Loucy (cell line): Measurements from ENCODE around the gene MACROD2.

Experiments used
- H2AFZ ChIP-seq: fragments of 200-600 bp; sonication (generic); 2 replicates; pipeline ENCODE4 v1.6.0; 2016; ENCODE audit warnings: antibody characterized with exemption, mild to moderate bottlenecking, low read length, moderate library complexity
- H3F3A ChIP-seq: fragments of 200-600 bp; 2 replicates; pipeline ENCODE4 v1.6.0; 2016; ENCODE audit warnings: antibody characterized with exemption, low read depth, mild to moderate bottlenecking
- H3K27me3 ChIP-seq: fragments of 200-600 bp; sonication (generic); 2 replicates; pipeline ENCODE4 v1.6.1; 2014; ENCODE audit warnings: low read length, mild to moderate bottlenecking; ENCODE audit not compliant: insufficient read depth, poor library complexity, severe bottlenecking
- H3K36me3 ChIP-seq: fragments of 200-600 bp; sonication (generic); 2 replicates; pipeline ENCODE4 v1.6.1; 2016; ENCODE audit warnings: low read length; ENCODE audit not compliant: insufficient read depth
- H3K4me1 ChIP-seq: fragments of 200-600 bp; sonication (generic); 2 replicates; pipeline ENCODE4 v1.5.1; 2014; ENCODE audit warnings: low read length, mild to moderate bottlenecking; ENCODE audit not compliant: insufficient read depth, poor library complexity, severe bottlenecking
- H3K4me2 ChIP-seq: fragments of 200-600 bp; sonication (generic); 2 replicates; pipeline ENCODE4 v1.6.0; 2014; ENCODE audit warnings: antibody characterized with exemption, low read length, low read depth, mild to moderate bottlenecking; ENCODE audit not compliant: poor library complexity, severe bottlenecking
- H3K4me3 ChIP-seq: fragments of 200-600 bp; sonication (generic); 2 replicates; pipeline ENCODE4 v1.5.1; 2014; ENCODE audit warnings: low read length, mild to moderate bottlenecking, mixed read lengths; ENCODE audit not compliant: poor library complexity, severe bottlenecking
- H3K79me2 ChIP-seq: fragments of 200-600 bp; sonication (generic); 2 replicates; pipeline ENCODE4 v1.6.1; 2014; ENCODE audit warnings: low read length; ENCODE audit not compliant: insufficient read depth
- H3K9ac ChIP-seq: fragments of 200-600 bp; sonication (generic); 2 replicates; pipeline ENCODE4 v1.6.0; 2014; ENCODE audit warnings: mild to moderate bottlenecking, low read depth, low read length, moderate library complexity; ENCODE audit not compliant: poor library complexity, severe bottlenecking
- H3K9me2 ChIP-seq: fragments of 200-600 bp; sonication (generic); replicated peaks from 2 replicates; pipeline ENCODE4 v1.6.1; 2016; ENCODE audit warnings: low read depth, low read length, mixed read lengths
- H3K9me3 ChIP-seq: fragments of 200-600 bp; sonication (generic); 2 replicates; pipeline ENCODE4 v1.6.1; 2014; ENCODE audit warnings: mild to moderate bottlenecking, antibody characterized with exemption, low read length, low read depth; ENCODE audit not compliant: insufficient read depth
- H4K20me1 ChIP-seq: fragments of 200-600 bp; sonication (generic); 2 replicates; pipeline ENCODE4 v1.6.0; 2014; ENCODE audit warnings: antibody characterized with exemption, low read length, mild to moderate bottlenecking; ENCODE audit not compliant: insufficient read depth, poor library complexity, severe bottlenecking
- CTCF ChIP-seq: fragments of 200-600 bp; sonication (generic); conservative IDR thresholded peaks from 2 replicates; pipeline ENCODE4 v1.5.1; 2014; ENCODE audit warnings: mild to moderate bottlenecking, antibody characterized with exemption, low read length
- EZH2phosphoT487 ChIP-seq: fragments of 200-600 bp; IDR thresholded peaks from 2 replicates; pipeline ENCODE4 v1.6.1; 2018; ENCODE audit warnings: antibody characterized with exemption, mild to moderate bottlenecking, moderate library complexity, borderline replicate concordance

The MACROD2 gene

GRCh38 chr20:15131176-15131575 lies 1135.9 kb downstream of the MACROD2 start:
- no peaks in the 10 kb centered on the region for H3K27me3 ChIP-seq
- H3K9ac ChIP-seq = no peak overlapping the region
- no peak overlapping the region for H3K4me2 ChIP-seq
- H3F3A ChIP-seq = no peaks in the 10 kb centered on the region
- H3K4me3 ChIP-seq = no peak overlapping the region
- H3K9me3 ChIP-seq = no peaks in the 10 kb centered on the region
- TF ChIP-seq EZH2phosphoT487 (no peak), CTCF (no peak)
- no peaks in the 10 kb centered on the region for H3K9me2 ChIP-seq
- H4K20me1 ChIP-seq = no peaks in the 10 kb centered on the region
- no peak overlapping the region for H2AFZ ChIP-seq
- H3K36me3 ChIP-seq = no peaks in the 10 kb centered on the region
- no peaks in the 10 kb centered on the region for H3K4me1 ChIP-seq
- H3K79me2 ChIP-seq = no peaks in the 10 kb centered on the region

GRCh38 chr20:15138548-15139126 lies 1143.3 kb downstream of the MACROD2 start:
- Histone ChIP-seq H3K4me3 (no peak overlapping the region), H3K9me2 (no peaks in the 10 kb centered on the region), H3K36me3 (no peaks in the 10 kb centered on the region), H3K27me3 (no peaks in the 10 kb centered on the region), H3K9me3 (no peaks in the 10 kb centered on the region), H3F3A (no peaks in the 10 kb centered on the region), H2AFZ (no peak overlapping the region), H3K79me2 (no peaks in the 10 kb centered on the region), H3K4me2 (no peak overlapping the region), H3K9ac (no peak overlapping the region), H3K4me1 (no peaks in the 10 kb centered on the region), H4K20me1 (no peaks in the 10 kb centered on the region)
- TF ChIP-seq CTCF (no peak), EZH2phosphoT487 (no peak)

GRCh38 chr20:15139522-15139921 lies 1144.2 kb downstream of the MACROD2 start:
- Histone ChIP-seq H3K9me3 (no peaks in the 10 kb centered on the region), H3K9me2 (no peaks in the 10 kb centered on the region), H3K9ac (no peak overlapping the region), H3K4me3 (no peak overlapping the region), H3K36me3 (no peaks in the 10 kb centered on the region), H2AFZ (no peak overlapping the region), H3F3A (no peaks in the 10 kb centered on the region), H3K4me1 (no peaks in the 10 kb centered on the region), H3K79me2 (no peaks in the 10 kb centered on the region), H3K27me3 (no peaks in the 10 kb centered on the region), H4K20me1 (no peaks in the 10 kb centered on the region), H3K4me2 (no peak overlapping the region)
- no peak for TF ChIP-seq CTCF
- no peak for TF ChIP-seq EZH2phosphoT487
